GM23248 (cell line): ENCODE measurements around the gene ARGLU1. TPM values are rescaled to one million over a fixed set of nuclear protein-coding genes. Genes with fewer than 3 reads are reported as not detected.
A peak's percentile ranks its signal among the peaks of the same experiment; 100 is the strongest.

ENCODE experiments used
- DNase-seq: peaks from one replicate; pipeline ENCODE4 v3.0.0-alpha.2; 2015
- H2AFZ ChIP-seq: fragments of 200-600 bp; sonication (generic); 2 replicates; pipeline ENCODE4 v1.6.1; 2016; ENCODE audit warnings: antibody characterized with exemption
- H3F3A ChIP-seq: fragments of 200-600 bp; sonication (generic); 2 replicates; pipeline ENCODE4 v1.6.1; 2016; ENCODE audit warnings: mild to moderate bottlenecking, antibody characterized with exemption, mixed run types; ENCODE audit not compliant: insufficient read depth
- H3K27ac ChIP-seq: fragments of 200-600 bp; sonication (generic); 2 replicates; pipeline ENCODE4 v1.5.1; 2016; ENCODE audit warnings: mild to moderate bottlenecking
- H3K27me3 ChIP-seq: fragments of 200-600 bp; sonication (generic); replicated peaks from 2 replicates; pipeline ENCODE4 v1.6.1; 2016; ENCODE audit warnings: mild to moderate bottlenecking; ENCODE audit not compliant: insufficient read depth
- H3K36me3 ChIP-seq: fragments of 200-600 bp; sonication (generic); 2 replicates; pipeline ENCODE4 v1.6.1; 2016; ENCODE audit warnings: low read depth, mild to moderate bottlenecking
- H3K4me1 ChIP-seq: fragments of 200-600 bp; sonication (generic); 2 replicates; pipeline ENCODE4 v1.6.1; 2016; ENCODE audit warnings: mild to moderate bottlenecking; ENCODE audit not compliant: insufficient read depth
- H3K4me2 ChIP-seq: fragments of 200-600 bp; sonication (generic); one replicate; pipeline ENCODE4 v1.6.1; 2016; ENCODE audit warnings: mild to moderate bottlenecking; ENCODE audit not compliant: unreplicated experiment
- H3K4me3 ChIP-seq: fragments of 200-600 bp; sonication (generic); 2 replicates; pipeline ENCODE4 v1.5.1; 2016; ENCODE audit warnings: mild to moderate bottlenecking
- H3K79me2 ChIP-seq: fragments of 200-600 bp; sonication (generic); 2 replicates; pipeline ENCODE4 v1.6.1; 2016; ENCODE audit warnings: mild to moderate bottlenecking; ENCODE audit not compliant: insufficient read depth
- H3K9ac ChIP-seq: fragments of 200-600 bp; sonication (generic); 2 replicates; pipeline ENCODE4 v1.6.1; 2016; ENCODE audit warnings: mild to moderate bottlenecking
- H3K9me2 ChIP-seq: fragments of 200-600 bp; sonication (generic); 2 replicates; pipeline ENCODE4 v1.6.1; 2016; ENCODE audit warnings: mixed run types, mild to moderate bottlenecking, moderate library complexity; ENCODE audit not compliant: insufficient read depth
- H3K9me3 ChIP-seq: fragments of 200-600 bp; sonication (generic); one replicate; pipeline ENCODE4 v1.6.1; 2017; ENCODE audit warnings: low read depth
- H4K20me1 ChIP-seq: fragments of 200-600 bp; sonication (generic); 2 replicates; pipeline ENCODE4 v1.6.0; 2016; ENCODE audit not compliant: insufficient read depth
- EZH2 ChIP-seq: fragments of 200-600 bp; sonication (generic); IDR thresholded peaks from 2 replicates; pipeline ENCODE4 v1.6.1; 2018; ENCODE audit warnings: antibody characterized with exemption, mild to moderate bottlenecking; ENCODE audit not compliant: insufficient read depth, poor library complexity, severe bottlenecking
- EZH2phosphoT487 ChIP-seq: fragments of 200-600 bp; sonication (generic); IDR thresholded peaks from 2 replicates; pipeline ENCODE4 v1.6.1; 2018; ENCODE audit warnings: antibody characterized with exemption, moderate library complexity, mild to moderate bottlenecking, low read depth; ENCODE audit not compliant: insufficient read depth
- WGBS, 2 experiments: methylation state at CpG; one replicate each; pipeline ENCODE4 v1.1.6; 2015 to 2017; ENCODE audit warnings: low lambda C conversion rate in 2 of 2, low coverage in 1 of 2; ENCODE audit errors: missing lambda C conversion rate in 2 of 2; 5-methylcytosine and 5-hydroxymethylcytosine counted together
- in situ Hi-C: fragments of 300-500 bp; cut with MboI; formaldehyde crosslinking; loops from 2 replicates; pipeline ENCODE4 v1.15.0; 2020
- polyA plus RNA-seq: library from polyadenylated mRNA; unstranded; fragments of >200 nt; fragmentation: Nextera tagmentation; extraction: Ambion mirVana; gene quantifications from 2 replicates; pipeline ENCODE4 v1.2.1, GENCODE V29; 2016
- total RNA-seq: library from RNA; depleted of rRNA; stranded (reverse); fragments of >200 nt; shearing (Covaris generic); gene quantifications from 2 replicates; pipeline ENCODE4 v1.2.3, GENCODE V29; 2014

Gene ARGLU1
- total and polyA plus RNA-seq, 2 experiments from 2014 or later: 38.4 to 61.5 TPM

GRCh38 chr13:106513025-106513983 lies 54.6 kb downstream of the ARGLU1 start:
- Histone ChIP-seq H3K9ac (no peak overlapping the region), H3K4me1 (peaks cover 4% of the 10 kb centered on the region), H2AFZ (no peak overlapping the region), H3K79me2 (no peaks in the 10 kb centered on the region), H3K27ac (no peak overlapping the region), H3F3A (no peaks in the 10 kb centered on the region), H3K4me3 (no peak overlapping the region), H3K36me3 (no peaks in the 10 kb centered on the region), H3K9me3 (no peaks in the 10 kb centered on the region), H3K27me3 (no peaks in the 10 kb centered on the region), H4K20me1 (no peaks in the 10 kb centered on the region), H3K9me2 (no peaks in the 10 kb centered on the region), H3K4me2 (no peak overlapping the region)
- 78 to 82% methylated on average over 8 of the region's 8 CpGs for WGBS, 2 experiments
- in situ Hi-C loops: no loop called here
- TF ChIP-seq EZH2phosphoT487 (no peak), EZH2 (no peak)
- DNase-seq: peak; percentile 9

GRCh38 chr13:106507560-106508274 lies 60.2 kb downstream of the ARGLU1 start:
- in situ Hi-C loops: no loop called here
- no peak for TF ChIP-seq EZH2phosphoT487
- TF ChIP-seq EZH2: no peak
- Histone ChIP-seq H3K9me3 (no peaks in the 10 kb centered on the region), H3K27ac (peak overlapping the region; percentile 32), H3K79me2 (no peaks in the 10 kb centered on the region), H3K27me3 (no peaks in the 10 kb centered on the region), H2AFZ (0 out of 2 replicates have a peak overlapping the region, but pooled peaks have one; percentile 2), H3K4me3 (peak overlapping the region; percentile 7), H3K9ac (no peak overlapping the region), H3F3A (peaks cover 4% of the 10 kb centered on the region; the same call in 1 of the 2 replicates), H3K4me2 (peak overlapping the region; percentile 22), H3K9me2 (no peaks in the 10 kb centered on the region), H3K36me3 (no peaks in the 10 kb centered on the region), H4K20me1 (no peaks in the 10 kb centered on the region), H3K4me1 (peaks cover 8% of the 10 kb centered on the region)
- DNase-seq: peak; percentile 79
- WGBS, 2 experiments: 53 to 55% methylated on average over 11 of the region's 11 CpGs

- DNase-seq: no peak
- H3K27ac ChIP-seq: no peak overlapping the region
- H3K9me2 ChIP-seq: no peaks in the 10 kb centered on the region
- no peaks in the 10 kb centered on the region for H4K20me1 ChIP-seq
- H3K4me3 ChIP-seq: no peak overlapping the region
- H3K4me1 ChIP-seq: peaks cover 8% of the 10 kb centered on the region
- WGBS, 2 experiments: 81 to 96% methylated on average over 2 of the region's 2 CpGs
- H3K9me3 ChIP-seq: no peaks in the 10 kb centered on the region
- no peaks in the 10 kb centered on the region for H3K36me3 ChIP-seq
- TF ChIP-seq EZH2: no peak
- TF ChIP-seq EZH2phosphoT487: no peak
- no peak overlapping the region for H2AFZ ChIP-seq
- H3K27me3 ChIP-seq: no peaks in the 10 kb centered on the region
- H3K4me2 ChIP-seq: no peak overlapping the region
- no peak overlapping the region for H3K9ac ChIP-seq
- peaks cover 4% of the 10 kb centered on the region; the same call in 1 of the 2 replicates for H3F3A ChIP-seq
- no peaks in the 10 kb centered on the region for H3K79me2 ChIP-seq
- in situ Hi-C loops: no loop called here
Measured at GRCh38 chr13:106506286-106506685, 61.7 kb downstream of the ARGLU1 start.

GRCh38 chr13:106505732-106506131 lies 62.2 kb downstream of the ARGLU1 start:
- Histone ChIP-seq H3F3A (peaks cover 4% of the 10 kb centered on the region; the same call in 1 of the 2 replicates), H3K4me3 (no peak overlapping the region), H3K4me1 (peaks cover 8% of the 10 kb centered on the region), H3K9me3 (no peaks in the 10 kb centered on the region), H3K4me2 (no peak overlapping the region), H3K79me2 (no peaks in the 10 kb centered on the region), H3K36me3 (no peaks in the 10 kb centered on the region), H3K27me3 (no peaks in the 10 kb centered on the region), H3K9ac (no peak overlapping the region), H2AFZ (no peak overlapping the region), H4K20me1 (no peaks in the 10 kb centered on the region), H3K9me2 (no peaks in the 10 kb centered on the region), H3K27ac (no peak overlapping the region)
- TF ChIP-seq EZH2phosphoT487 (no peak), EZH2 (no peak)
- in situ Hi-C loops: no loop called here
- WGBS, 2 experiments: 89 to 92% methylated on average over 4 of the region's 4 CpGs
- no peak for DNase-seq
